K562 (cell line): ENCODE results near the gene GPHA2. TPM values are rescaled to one million over a fixed set of nuclear protein-coding genes. Genes with fewer than 3 reads are reported as not detected.

Source experiments
- EHMT2 ChIP-seq: fragments of 450-650 bp; IDR thresholded peaks from 2 replicates; pipeline ENCODE4 v1.6.1; 2018; ENCODE audit warnings: antibody characterized with exemption
- ETV1 ChIP-seq: fragments of 450-650 bp; conservative IDR thresholded peaks from 2 replicates; pipeline ENCODE4 v1.6.1; 2016; ENCODE audit warnings: missing genetic modification characterization, control low read depth, low read depth, missing compliant biosample characterization
- HDAC1 ChIP-seq, 2 experiments: fragments of 450-650 bp; IDR thresholded peaks; 2 replicates each; pipeline ENCODE4 v1.6.1; 2016 to 2017; ENCODE audit warnings: inconsistent platforms in 1 of 2, mild to moderate bottlenecking in 1 of 2, moderate library complexity in 1 of 2
- HLTF ChIP-seq: fragments of 450-650 bp; IDR thresholded peaks from 2 replicates; pipeline ENCODE4 v1.6.1; 2016
- L3MBTL2 ChIP-seq: fragments of 450-650 bp; IDR thresholded peaks from 2 replicates; pipeline ENCODE4 v1.6.1; 2016; ENCODE audit warnings: mild to moderate bottlenecking, moderate library complexity
- MYNN ChIP-seq, 2 experiments: sonication (generic); formaldehyde crosslinking in 1 of 2; IDR thresholded peaks; 2 replicates each; pipeline versions ENCODE4 v1.5.0 to v1.6.1; 2016 to 2020; ENCODE audit warnings: antibody characterized with exemption in 1 of 2, missing genetic modification reagents in 1 of 2
- NCOA1 ChIP-seq: fragments of 450-650 bp; IDR thresholded peaks from 2 replicates; pipeline ENCODE4 v1.6.1; 2016; ENCODE audit warnings: low read depth
- NFIC ChIP-seq: fragments of 450-650 bp; IDR thresholded peaks from 2 replicates; pipeline ENCODE4 v1.6.1; 2017; ENCODE audit warnings: mild to moderate bottlenecking, inconsistent platforms
- PHB2 ChIP-seq: fragments of 450-650 bp; IDR thresholded peaks from 2 replicates; pipeline ENCODE4 v1.6.1; 2017; ENCODE audit warnings: low read depth
- RCOR1 ChIP-seq, 2 experiments: IDR thresholded peaks; 2 replicates each; pipeline ENCODE4 v1.6.1; 2012; ENCODE audit warnings: low read depth in 2 of 2, low read length in 2 of 2, borderline replicate concordance in 1 of 2, improper control_type of control experiment in 1 of 2
- SAFB ChIP-seq: fragments of 200-400 bp; formaldehyde crosslinking; IDR thresholded peaks from 2 replicates; pipeline ENCODE4 v1.6.1; 2017; ENCODE audit warnings: low read depth, low read length, borderline replicate concordance
- TAF9B ChIP-seq: fragments of 450-650 bp; IDR thresholded peaks from 2 replicates; pipeline ENCODE4 v1.6.1; 2018; ENCODE audit warnings: mild to moderate bottlenecking; ENCODE audit not compliant: partially characterized antibody
- U2AF2 ChIP-seq: fragments of 200-400 bp; formaldehyde crosslinking; optimal IDR thresholded peaks from 2 replicates; pipeline ENCODE3; 2017; ENCODE audit warnings: low read depth, mild to moderate bottlenecking, low read length
- ZNF431 ChIP-seq: sonication (generic); formaldehyde crosslinking; IDR thresholded peaks from 2 replicates; pipeline ENCODE4 v1.8.0; 2022; ENCODE audit warnings: mild to moderate bottlenecking, missing genetic modification reagents
- ZNF551 ChIP-seq: fragments of 250-450 bp; sonication (Bioruptor Pico); IDR thresholded peaks from 2 replicates; pipeline ENCODE4 v1.5.0; 2021; ENCODE audit warnings: mild to moderate bottlenecking, moderate library complexity
- polyA plus RNA-seq, 8 experiments: library from polyadenylated mRNA; depleted of rRNA in 4 of 8; stranded (reverse) in 5 of 8; unstranded in 3 of 8; fragments of >200 nt; fragmentation: Nextera tagmentation in 2 of 8; fragmentation: Illumina TruSeq in 1 of 8; extraction: Ambion mirVana in 2 of 8; extraction: Trizol in 1 of 8; gene quantifications; 2 replicates each; pipeline versions ENCODE4 v1.2.1 to v1.2.3, GENCODE V29; 2011 to 2014; ENCODE audit warnings: inconsistent platforms in 1 of 8, missing spikeins in 1 of 8
- total RNA-seq, 7 experiments: library from RNA; depleted of rRNA in 6 of 7; stranded (reverse); fragments of >200 nt in 6 of 7; fragmentation: Illumina TruSeq in 2 of 7; extraction: Trizol in 2 of 7; gene quantifications; 2 replicates each; pipeline versions ENCODE4 v1.2.1 to v1.2.3, GENCODE V29; 2011 to 2021; ENCODE audit warnings: low replicate concordance in 1 of 7
- TF ChIP-seq, protein P1 (sequence below): fragments of 450-650 bp; conservative IDR thresholded peaks from 2 replicates; pipeline ENCODE4 v1.6.1; 2016; ENCODE audit warnings: missing genetic modification characterization, low read depth, mild to moderate bottlenecking, control low read depth, missing compliant biosample characterization
- TF ChIP-seq, protein P2 (sequence below): IDR thresholded peaks from 2 replicates; pipeline ENCODE4 v1.6.1; 2012; ENCODE audit warnings: low read depth, low read length, improper control_type of control experiment, borderline replicate concordance
- TF ChIP-seq, protein P3 (sequence below): fragments of 450-650 bp; IDR thresholded peaks from 2 replicates; pipeline ENCODE4 v1.6.1; 2017; ENCODE audit warnings: mild to moderate bottlenecking, moderate library complexity
- TF ChIP-seq, protein P4 (sequence below): fragments of 250-450 bp; sonication (Bioruptor Pico); IDR thresholded peaks from 2 replicates; pipeline ENCODE4 v1.9.0; 2021; ENCODE audit warnings: mild to moderate bottlenecking
- TF ChIP-seq, protein P5 (sequence below): fragments of 450-650 bp; formaldehyde crosslinking; IDR thresholded peaks from 2 replicates; pipeline ENCODE4 v1.4.0; 2020; ENCODE audit warnings: mild to moderate bottlenecking, mixed read lengths
- TF ChIP-seq, protein P6 (sequence below): IDR thresholded peaks from 3 replicates; pipeline ENCODE4 v1.6.1; 2011; ENCODE audit warnings: borderline replicate concordance, mild to moderate bottlenecking; ENCODE audit not compliant: insufficient read length, insufficient read depth

Gene GPHA2
- total and polyA plus RNA-seq, 9 of the 15 experiments (the other 6 are each of a cell fraction or from before 2014, with no cell fraction given) = 0.17 to 0.22 TPM; not detected in 7

DNA sequence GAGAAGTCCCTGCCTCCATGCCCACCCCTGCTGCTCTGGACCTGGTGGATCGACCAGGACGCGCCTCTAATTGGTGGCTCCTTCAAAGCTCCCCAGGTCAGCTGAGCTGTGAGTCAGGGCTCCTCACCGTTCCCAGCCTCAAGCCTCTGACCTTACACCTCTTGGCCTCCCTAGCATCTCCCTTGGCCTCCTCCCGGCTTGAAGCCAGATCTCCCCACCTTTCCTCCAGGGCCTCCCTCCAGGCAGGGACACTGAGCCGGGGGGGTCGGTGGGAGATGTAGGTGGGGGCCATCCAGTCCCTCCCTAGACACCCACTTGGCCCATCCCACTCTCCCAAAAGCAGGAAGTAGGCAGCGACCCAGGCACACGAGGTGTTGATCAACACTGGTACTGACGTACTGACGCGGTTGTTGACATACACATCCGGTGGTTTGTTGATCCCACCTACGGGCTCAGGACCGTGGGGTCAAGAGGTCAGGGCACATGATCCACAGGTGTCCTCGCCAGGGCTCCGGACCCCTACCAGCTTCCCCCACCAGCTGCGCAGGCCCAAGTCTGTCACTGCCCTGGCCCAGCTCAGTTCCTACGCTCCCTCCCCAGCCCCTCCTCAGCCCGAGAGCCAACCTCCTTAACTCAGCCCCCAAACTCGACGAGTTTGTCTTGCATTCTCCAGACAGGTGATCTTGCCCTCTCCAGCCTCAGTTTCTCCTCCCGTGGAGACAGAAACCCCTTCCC is 19.5 kb downstream of the GPHA2 start (continued):
- TF ChIP-seq, protein P1, sequence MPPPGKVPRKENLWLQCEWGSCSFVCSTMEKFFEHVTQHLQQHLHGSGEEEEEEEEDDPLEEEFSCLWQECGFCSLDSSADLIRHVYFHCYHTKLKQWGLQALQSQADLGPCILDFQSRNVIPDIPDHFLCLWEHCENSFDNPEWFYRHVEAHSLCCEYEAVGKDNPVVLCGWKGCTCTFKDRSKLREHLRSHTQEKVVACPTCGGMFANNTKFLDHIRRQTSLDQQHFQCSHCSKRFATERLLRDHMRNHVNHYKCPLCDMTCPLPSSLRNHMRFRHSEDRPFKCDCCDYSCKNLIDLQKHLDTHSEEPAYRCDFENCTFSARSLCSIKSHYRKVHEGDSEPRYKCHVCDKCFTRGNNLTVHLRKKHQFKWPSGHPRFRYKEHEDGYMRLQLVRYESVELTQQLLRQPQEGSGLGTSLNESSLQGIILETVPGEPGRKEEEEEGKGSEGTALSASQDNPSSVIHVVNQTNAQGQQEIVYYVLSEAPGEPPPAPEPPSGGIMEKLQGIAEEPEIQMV (tag) = no peak
- TF ChIP-seq, protein P2, sequence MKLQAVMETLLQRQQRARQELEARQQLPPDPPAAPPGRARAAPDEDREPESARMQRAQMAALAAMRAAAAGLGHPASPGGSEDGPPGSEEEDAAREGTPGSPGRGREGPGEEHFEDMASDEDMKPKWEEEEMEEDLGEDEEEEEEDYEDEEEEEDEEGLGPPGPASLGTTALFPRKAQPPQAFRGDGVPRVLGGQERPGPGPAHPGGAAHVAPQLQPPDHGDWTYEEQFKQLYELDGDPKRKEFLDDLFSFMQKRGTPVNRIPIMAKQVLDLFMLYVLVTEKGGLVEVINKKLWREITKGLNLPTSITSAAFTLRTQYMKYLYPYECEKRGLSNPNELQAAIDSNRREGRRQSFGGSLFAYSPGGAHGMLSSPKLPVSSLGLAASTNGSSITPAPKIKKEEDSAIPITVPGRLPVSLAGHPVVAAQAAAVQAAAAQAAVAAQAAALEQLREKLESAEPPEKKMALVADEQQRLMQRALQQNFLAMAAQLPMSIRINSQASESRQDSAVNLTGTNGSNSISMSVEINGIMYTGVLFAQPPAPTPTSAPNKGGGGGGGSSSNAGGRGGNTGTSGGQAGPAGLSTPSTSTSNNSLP = no peak
- TF ChIP-seq NFIC = peak; percentile 37; the same call in 1 of the 2 replicates
- no peak for TF ChIP-seq SAFB
- TF ChIP-seq RCOR1 (IDR thresholded peaks at IDR 0.05; ENCODE audit: borderline replicate concordance in 1 of 2, low read depth in 2 of 2, low read length in 2 of 2) = no peak
- peak; percentile 56; the same call in 1 of the 2 replicates for TF ChIP-seq L3MBTL2
- TF ChIP-seq, protein P3, sequence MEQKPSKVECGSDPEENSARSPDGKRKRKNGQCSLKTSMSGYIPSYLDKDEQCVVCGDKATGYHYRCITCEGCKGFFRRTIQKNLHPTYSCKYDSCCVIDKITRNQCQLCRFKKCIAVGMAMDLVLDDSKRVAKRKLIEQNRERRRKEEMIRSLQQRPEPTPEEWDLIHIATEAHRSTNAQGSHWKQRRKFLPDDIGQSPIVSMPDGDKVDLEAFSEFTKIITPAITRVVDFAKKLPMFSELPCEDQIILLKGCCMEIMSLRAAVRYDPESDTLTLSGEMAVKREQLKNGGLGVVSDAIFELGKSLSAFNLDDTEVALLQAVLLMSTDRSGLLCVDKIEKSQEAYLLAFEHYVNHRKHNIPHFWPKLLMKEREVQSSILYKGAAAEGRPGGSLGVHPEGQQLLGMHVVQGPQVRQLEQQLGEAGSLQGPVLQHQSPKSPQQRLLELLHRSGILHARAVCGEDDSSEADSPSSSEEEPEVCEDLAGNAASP = no peak
- TF ChIP-seq HLTF = no peak
- TF ChIP-seq, protein P4, sequence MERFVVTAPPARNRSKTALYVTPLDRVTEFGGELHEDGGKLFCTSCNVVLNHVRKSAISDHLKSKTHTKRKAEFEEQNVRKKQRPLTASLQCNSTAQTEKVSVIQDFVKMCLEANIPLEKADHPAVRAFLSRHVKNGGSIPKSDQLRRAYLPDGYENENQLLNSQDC = no peak
- TF ChIP-seq U2AF2 = no peak
- no peak for TF ChIP-seq EHMT2
- TF ChIP-seq PHB2 = no peak
- TF ChIP-seq, protein P5, sequence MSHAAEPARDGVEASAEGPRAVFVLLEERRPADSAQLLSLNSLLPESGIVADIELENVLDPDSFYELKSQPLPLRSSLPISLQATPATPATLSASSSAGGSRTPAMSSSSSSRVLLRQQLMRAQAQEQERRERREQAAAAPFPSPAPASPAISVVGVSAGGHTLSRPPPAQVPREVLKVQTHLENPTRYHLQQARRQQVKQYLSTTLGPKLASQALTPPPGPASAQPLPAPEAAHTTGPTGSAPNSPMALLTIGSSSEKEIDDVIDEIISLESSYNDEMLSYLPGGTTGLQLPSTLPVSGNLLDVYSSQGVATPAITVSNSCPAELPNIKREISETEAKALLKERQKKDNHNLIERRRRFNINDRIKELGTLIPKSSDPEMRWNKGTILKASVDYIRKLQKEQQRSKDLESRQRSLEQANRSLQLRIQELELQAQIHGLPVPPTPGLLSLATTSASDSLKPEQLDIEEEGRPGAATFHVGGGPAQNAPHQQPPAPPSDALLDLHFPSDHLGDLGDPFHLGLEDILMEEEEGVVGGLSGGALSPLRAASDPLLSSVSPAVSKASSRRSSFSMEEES (CRISPR knock-in tag) = no peak
- TF ChIP-seq MYNN (IDR thresholded peaks at IDR 0.05) = no peak
- no peak for TF ChIP-seq MYNN (CRISPR knock-in tag; IDR thresholded peaks at IDR 0.05)
- peak in 1 of 2 experiments; percentile 76; a peak in 2 of 4 replicates for TF ChIP-seq HDAC1 (IDR thresholded peaks at IDR 0.05)
- no peak for TF ChIP-seq ZNF551 (CRISPR knock-in tag)
- TF ChIP-seq, protein P6, sequence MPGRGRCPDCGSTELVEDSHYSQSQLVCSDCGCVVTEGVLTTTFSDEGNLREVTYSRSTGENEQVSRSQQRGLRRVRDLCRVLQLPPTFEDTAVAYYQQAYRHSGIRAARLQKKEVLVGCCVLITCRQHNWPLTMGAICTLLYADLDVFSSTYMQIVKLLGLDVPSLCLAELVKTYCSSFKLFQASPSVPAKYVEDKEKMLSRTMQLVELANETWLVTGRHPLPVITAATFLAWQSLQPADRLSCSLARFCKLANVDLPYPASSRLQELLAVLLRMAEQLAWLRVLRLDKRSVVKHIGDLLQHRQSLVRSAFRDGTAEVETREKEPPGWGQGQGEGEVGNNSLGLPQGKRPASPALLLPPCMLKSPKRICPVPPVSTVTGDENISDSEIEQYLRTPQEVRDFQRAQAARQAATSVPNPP = no peak
- peak; percentile 50; the same call in 1 of the 2 replicates for TF ChIP-seq ETV1 (tag)
- no peak for TF ChIP-seq TAF9B
- TF ChIP-seq NCOA1 = no peak
- no peak for TF ChIP-seq ZNF431
